WTC11 (cell line): ENCODE results near the gene ZNF526. TPM values are rescaled to one million over a fixed set of nuclear protein-coding genes. Genes with fewer than 3 reads are reported as not detected.
A peak's percentile ranks its signal among the peaks of the same experiment; 100 is the strongest.
"Not testable (repeated sequence)": the region's sequence is repeated elsewhere in the genome, so short reads cannot be mapped to it uniquely, and the experiment has no call there.

ENCODE experiments used
- ATAC-seq: fragments of 200-7000 bp; cut with Tn5 transposase; 2 replicates; pipeline ENCODE4 v1.10.0; 2021; ENCODE audit warnings: mild to moderate bottlenecking, moderate library complexity
- CTCF ChIA-PET: fragments of 300-600 bp; sonication (Branson Sonifier 250); formaldehyde crosslinking; loops from one replicate; lab custom pipeline; 2021; ENCODE audit warnings: antibody characterized with exemption; lab: Charles Lee
- POLR2A ChIA-PET: fragments of 350-600 bp; sonication (Branson Sonifier 250); formaldehyde crosslinking; loops from one replicate; lab custom pipeline; 2021; ENCODE audit warnings: antibody characterized with exemption; lab: Charles Lee
- DNase-seq: peaks from one replicate; pipeline ENCODE4 v3.0.0; 2021; ENCODE audit warnings: low spot score
- H3K27ac Mint-ChIP-seq: 2 replicates; pipeline ENCODE4 v1.8.0; 2021; ENCODE audit warnings: mixed read lengths
- H3K27me3 Mint-ChIP-seq: 2 replicates; pipeline ENCODE4 v1.8.0; 2021; ENCODE audit warnings: low read depth, mild to moderate bottlenecking, moderate library complexity, mixed read lengths
- H3K36me3 Mint-ChIP-seq: 2 replicates; pipeline ENCODE4 v1.8.0; 2021; ENCODE audit warnings: mixed read lengths
- H3K4me1 Mint-ChIP-seq: 2 replicates; pipeline ENCODE4 v1.8.0; 2022; ENCODE audit warnings: mixed read lengths
- H3K4me3 Mint-ChIP-seq: 2 replicates; pipeline ENCODE4 v1.8.0; 2021; ENCODE audit warnings: mild to moderate bottlenecking, moderate library complexity, mixed read lengths
- H3K9me3 Mint-ChIP-seq: 2 replicates; pipeline ENCODE4 v1.8.0; 2021; ENCODE audit warnings: mixed read lengths
- AFF4 ChIP-seq: sonication (generic); formaldehyde crosslinking; IDR thresholded peaks from 2 replicates; pipeline ENCODE4 v1.8.1; 2023; ENCODE audit warnings: mild to moderate bottlenecking, missing genetic modification reagents, borderline replicate concordance
- ARID4B ChIP-seq: sonication (generic); formaldehyde crosslinking; IDR thresholded peaks from 2 replicates; pipeline ENCODE4 v1.8.0; 2023; ENCODE audit warnings: missing genetic modification reagents, mild to moderate bottlenecking, borderline replicate concordance
- ATF3 ChIP-seq: sonication (generic); formaldehyde crosslinking; conservative IDR thresholded peaks from 2 replicates; pipeline ENCODE4 v1.8.1; 2022; ENCODE audit warnings: mild to moderate bottlenecking, missing genetic modification reagents
- ATF6 ChIP-seq: sonication (generic); formaldehyde crosslinking; IDR thresholded peaks from 2 replicates; pipeline ENCODE4 v1.8.1; 2023; ENCODE audit warnings: mild to moderate bottlenecking, missing genetic modification reagents
- CBFB ChIP-seq: sonication (generic); formaldehyde crosslinking; IDR thresholded peaks from 2 replicates; pipeline ENCODE4 v1.8.1; 2022; ENCODE audit warnings: mild to moderate bottlenecking, low read depth, missing genetic modification reagents
- CREB1 ChIP-seq: sonication (generic); formaldehyde crosslinking; IDR thresholded peaks from 2 replicates; pipeline ENCODE4 v1.8.0; 2023; ENCODE audit warnings: mild to moderate bottlenecking, missing genetic modification reagents
- EMX1 ChIP-seq: fragments of 250-450 bp; sonication (Bioruptor Pico); IDR thresholded peaks from 2 replicates; pipeline ENCODE4 v1.8.0; 2021; ENCODE audit warnings: mild to moderate bottlenecking
- FOXJ3 ChIP-seq: sonication (generic); formaldehyde crosslinking; IDR thresholded peaks from 2 replicates; pipeline ENCODE4 v1.9.0; 2021; ENCODE audit warnings: missing genetic modification reagents, mild to moderate bottlenecking, borderline replicate concordance
- GRHL2 ChIP-seq: fragments of 250-450 bp; sonication (Bioruptor Pico); IDR thresholded peaks from 2 replicates; pipeline ENCODE4 v1.8.0; 2022; ENCODE audit warnings: mild to moderate bottlenecking, moderate library complexity; ENCODE audit not compliant: insufficient replicate concordance, severe bottlenecking
- HMGA2 ChIP-seq: fragments of 250-450 bp; sonication (Bioruptor Pico); IDR thresholded peaks from 2 replicates; pipeline ENCODE4 v1.4.0; 2021; ENCODE audit warnings: mild to moderate bottlenecking, moderate library complexity
- IRF2 ChIP-seq: sonication (generic); formaldehyde crosslinking; IDR thresholded peaks from 2 replicates; pipeline ENCODE4 v1.8.0; 2022; ENCODE audit warnings: low read depth, missing genetic modification reagents, borderline replicate concordance
- NFYB ChIP-seq: sonication (generic); formaldehyde crosslinking; conservative IDR thresholded peaks from 2 replicates; pipeline ENCODE4 v1.8.0; 2022; ENCODE audit warnings: low read depth, missing genetic modification reagents
- NR2C2 ChIP-seq: sonication (generic); formaldehyde crosslinking; IDR thresholded peaks from 2 replicates; pipeline ENCODE4 v1.8.0; 2022; ENCODE audit warnings: mild to moderate bottlenecking, missing genetic modification reagents
- OVOL2 ChIP-seq: fragments of 250-450 bp; sonication (Bioruptor Pico); IDR thresholded peaks from 2 replicates; pipeline ENCODE4 v1.9.0; 2021; ENCODE audit warnings: mild to moderate bottlenecking, borderline replicate concordance
- PRDM15 ChIP-seq: sonication (generic); formaldehyde crosslinking; IDR thresholded peaks from 2 replicates; pipeline ENCODE4 v1.8.0; 2022; ENCODE audit warnings: missing genetic modification reagents
- SMAD3 ChIP-seq: sonication (generic); formaldehyde crosslinking; IDR thresholded peaks from 2 replicates; pipeline ENCODE4 v1.8.0; 2022; ENCODE audit warnings: missing genetic modification reagents, mild to moderate bottlenecking, borderline replicate concordance
- TEAD4 ChIP-seq: sonication (generic); formaldehyde crosslinking; IDR thresholded peaks from 2 replicates; pipeline ENCODE4 v1.8.0; 2022; ENCODE audit warnings: mild to moderate bottlenecking, missing genetic modification reagents
- TP53 ChIP-seq: sonication (generic); formaldehyde crosslinking; IDR thresholded peaks from 2 replicates; pipeline ENCODE4 v1.8.1; 2023; ENCODE audit warnings: mild to moderate bottlenecking, missing genetic modification reagents
- ZNF121 ChIP-seq: sonication (generic); formaldehyde crosslinking; IDR thresholded peaks from 2 replicates; pipeline ENCODE4 v1.8.0; 2023; ENCODE audit warnings: missing genetic modification reagents
- ZNF396 ChIP-seq: fragments of 250-450 bp; sonication (Bioruptor Pico); IDR thresholded peaks from 2 replicates; pipeline ENCODE4 v1.8.0; 2021; ENCODE audit warnings: mild to moderate bottlenecking, moderate library complexity, borderline replicate concordance
- total RNA-seq: library from RNA; stranded (reverse); gene quantifications from 3 replicates; pipeline ENCODE4 v1.2.3, GENCODE V29; 2021

ZNF526 gene
- total RNA-seq, 1 experiment from 2014 or later = 18.3 TPM

- Mint-ChIP-seq H3K4me1 (peaks cover 10% of the 10 kb centered on the region), H3K27me3 (peaks cover 38% of the 10 kb centered on the region)
- H3K27ac Mint-ChIP-seq, ATAC-seq, H3K4me3 Mint-ChIP-seq, H3K9me3 Mint-ChIP-seq, H3K36me3 Mint-ChIP-seq, DNase-seq: not testable (repeated sequence)
- ChIA-PET CTCF (interaction anchor here (0.6 to 3.0 kb wide), 9 partner anchors 15 to 149 kb away, joined by 3 to 15 read pairs (median 4); partner anchors contain the start of gene GSK3A), POLR2A (interaction anchor here (0.7 kb wide), 1 partner anchor 44 kb away, joined by 7 read pairs; the partner anchor contains the start of gene PAFAH1B3)
- peak; percentile 72 for TF ChIP-seq ZNF121 (CRISPR knock-in tag)
Observed at GRCh38 chr19:42257842-42258241, 37.7 kb downstream of the ZNF526 start.

- no peaks in the 10 kb centered on the region for H3K9me3 Mint-ChIP-seq
- DNase-seq (no peak), ATAC-seq (no peak)
- CTCF ChIA-PET = interaction anchor here (1.5 kb wide), 1 partner anchor 18 kb away, joined by 4 read pairs; no protein-coding TSS in a partner anchor
- peaks cover 44% of the 10 kb centered on the region for H3K27me3 Mint-ChIP-seq
- H3K36me3 Mint-ChIP-seq = no peaks in the 10 kb centered on the region
- POLR2A ChIA-PET = no interaction called here
- H3K4me3 Mint-ChIP-seq = no peak overlapping the region
- H3K4me1 Mint-ChIP-seq = peaks cover 1% of the 10 kb centered on the region
- TF ChIP-seq NR2C2 (CRISPR knock-in tag) = no peak
- TF ChIP-seq GRHL2 (CRISPR knock-in tag) = no peak
- no peak for TF ChIP-seq ARID4B (CRISPR knock-in tag)
- no peak for TF ChIP-seq HMGA2 (CRISPR knock-in tag)
- TF ChIP-seq TEAD4 (CRISPR knock-in tag) = no peak
- TF ChIP-seq AFF4 (CRISPR knock-in tag) = no peak
- TF ChIP-seq FOXJ3 = no peak
- TF ChIP-seq CREB1 (CRISPR knock-in tag) = no peak
- no peak for TF ChIP-seq TP53 (CRISPR knock-in tag)
- no peak for TF ChIP-seq PRDM15 (CRISPR knock-in tag)
- TF ChIP-seq CBFB (CRISPR knock-in tag) = no peak
- no peak for TF ChIP-seq EMX1
- no peak for TF ChIP-seq SMAD3
- TF ChIP-seq NFYB (CRISPR knock-in tag) = no peak
- no peak for TF ChIP-seq IRF2 (CRISPR knock-in tag)
- no peak for TF ChIP-seq ZNF396 (CRISPR knock-in tag)
- TF ChIP-seq ATF6 (CRISPR knock-in tag) = no peak
- no peak for TF ChIP-seq ATF3 (CRISPR knock-in tag)
- TF ChIP-seq OVOL2 (CRISPR knock-in tag) = no peak
- H3K27ac Mint-ChIP-seq = no peak overlapping the region
Observed at GRCh38 chr19:42261763-42262162, 41.7 kb downstream of the ZNF526 start.
